IPS-20b (cell line): Measurements from ENCODE around the gene PTPRN2.

Experiments used
- H3K27ac ChIP-seq: one replicate; pipeline ENCODE4 v1.5.1; 2013; ENCODE audit warnings: low read length
- H3K27me3 ChIP-seq: 2 replicates; pipeline ENCODE4 v1.6.1; 2013; ENCODE audit warnings: mild to moderate bottlenecking, low read length, inconsistent platforms; ENCODE audit not compliant: insufficient read depth
- H3K36me3 ChIP-seq: 2 replicates; pipeline ENCODE4 v1.6.1; 2013; ENCODE audit warnings: low read depth, mild to moderate bottlenecking, inconsistent platforms, low read length, moderate library complexity; ENCODE audit not compliant: insufficient read depth
- H3K4me1 ChIP-seq: 2 replicates; pipeline ENCODE4 v1.6.1; 2013; ENCODE audit warnings: mild to moderate bottlenecking, control low read depth, inconsistent platforms, low read length, moderate library complexity; ENCODE audit not compliant: insufficient read depth
- H3K4me3 ChIP-seq: 2 replicates; pipeline ENCODE4 v1.5.1; 2013; ENCODE audit warnings: mild to moderate bottlenecking, low read length, inconsistent platforms
- H3K9ac ChIP-seq: 2 replicates; pipeline ENCODE4 v1.6.1; 2013; ENCODE audit warnings: low read depth, mild to moderate bottlenecking, inconsistent platforms, low read length, moderate library complexity
- H3K9me3 ChIP-seq: 2 replicates; pipeline ENCODE4 v1.6.1; 2013; ENCODE audit warnings: mild to moderate bottlenecking, low read depth, low read length, inconsistent platforms; ENCODE audit not compliant: insufficient read depth

The PTPRN2 gene

GRCh38 chr7:157997080-157997440 lies 590.6 kb downstream of the PTPRN2 start:
- Histone ChIP-seq H3K9ac (no peak overlapping the region), H3K4me3 (no peak overlapping the region), H3K27ac (no peak overlapping the region), H3K36me3 (no peaks in the 10 kb centered on the region), H3K9me3 (peaks cover 45% of the 10 kb centered on the region), H3K4me1 (no peaks in the 10 kb centered on the region), H3K27me3 (no peaks in the 10 kb centered on the region)

- H3K9ac ChIP-seq = no peak overlapping the region
Measured at GRCh38 chr7:157996359-157997079, 591.1 kb downstream of the PTPRN2 start.

GRCh38 chr7:157995815-157996214 lies 591.8 kb downstream of the PTPRN2 start:
- Histone ChIP-seq H3K36me3 (no peaks in the 10 kb centered on the region), H3K4me1 (no peaks in the 10 kb centered on the region), H3K27me3 (no peaks in the 10 kb centered on the region), H3K27ac (no peak overlapping the region), H3K4me3 (no peak overlapping the region; the same call in 1 of the 2 replicates), H3K9me3 (peaks cover 49% of the 10 kb centered on the region), H3K9ac (no peak overlapping the region)

More at GRCh38 chr7:157996359-157997079, 591.1 kb downstream of the PTPRN2 start:
- Histone ChIP-seq H3K4me1 (no peaks in the 10 kb centered on the region), H3K9me3 (peaks cover 44% of the 10 kb centered on the region), H3K4me3 (no peak overlapping the region), H3K27me3 (no peaks in the 10 kb centered on the region), H3K36me3 (no peaks in the 10 kb centered on the region), H3K27ac (no peak overlapping the region)

- Histone ChIP-seq H3K36me3 (no peaks in the 10 kb centered on the region), H3K4me3 (no peak overlapping the region), H3K27ac (no peak overlapping the region), H3K27me3 (no peaks in the 10 kb centered on the region), H3K9me3 (peaks cover 47% of the 10 kb centered on the region), H3K4me1 (no peaks in the 10 kb centered on the region), H3K9ac (no peak overlapping the region)
Measured at GRCh38 chr7:157994319-157994718, 593.3 kb downstream of the PTPRN2 start.

- no peaks in the 10 kb centered on the region for H3K36me3 ChIP-seq
- no peaks in the 10 kb centered on the region for H3K4me1 ChIP-seq
- H3K27me3 ChIP-seq = no peaks in the 10 kb centered on the region
- H3K4me3 ChIP-seq = no peak overlapping the region
- H3K27ac ChIP-seq = no peak overlapping the region
- H3K9me3 ChIP-seq = peaks cover 45% of the 10 kb centered on the region
- no peak overlapping the region for H3K9ac ChIP-seq
Measured at GRCh38 chr7:157993406-157994105, 594.1 kb downstream of the PTPRN2 start.

GRCh38 chr7:157992511-157993160 lies 595.0 kb downstream of the PTPRN2 start:
- Histone ChIP-seq H3K4me3 (no peak overlapping the region), H3K27me3 (no peaks in the 10 kb centered on the region), H3K4me1 (no peaks in the 10 kb centered on the region)

GRCh38 chr7:157991761-157992160 lies 595.9 kb downstream of the PTPRN2 start:
- H3K27me3 ChIP-seq = no peaks in the 10 kb centered on the region
- no peaks in the 10 kb centered on the region for H3K36me3 ChIP-seq
- H3K9ac ChIP-seq = no peak overlapping the region
- peaks cover 61% of the 10 kb centered on the region for H3K9me3 ChIP-seq
- H3K27ac ChIP-seq = no peak overlapping the region
- no peaks in the 10 kb centered on the region for H3K4me1 ChIP-seq
- no peak overlapping the region for H3K4me3 ChIP-seq

More at GRCh38 chr7:157992511-157993160, 595.0 kb downstream of the PTPRN2 start:
- no peak overlapping the region for H3K9ac ChIP-seq
- H3K36me3 ChIP-seq = no peaks in the 10 kb centered on the region
- no peak overlapping the region for H3K27ac ChIP-seq
- peaks cover 54% of the 10 kb centered on the region for H3K9me3 ChIP-seq

GRCh38 chr7:157991351-157991750 lies 596.3 kb downstream of the PTPRN2 start:
- no peak overlapping the region for H3K27ac ChIP-seq
- no peak overlapping the region for H3K9ac ChIP-seq
- peaks cover 59% of the 10 kb centered on the region for H3K9me3 ChIP-seq
- no peaks in the 10 kb centered on the region for H3K4me1 ChIP-seq
- no peaks in the 10 kb centered on the region for H3K27me3 ChIP-seq
- H3K36me3 ChIP-seq = no peaks in the 10 kb centered on the region
- no peak overlapping the region for H3K4me3 ChIP-seq

GRCh38 chr7:157990881-157991250 lies 596.8 kb downstream of the PTPRN2 start:
- Histone ChIP-seq H3K27ac (no peak overlapping the region), H3K4me3 (no peak overlapping the region)

GRCh38 chr7:157990226-157990880 lies 597.3 kb downstream of the PTPRN2 start:
- H3K9me3 ChIP-seq = peaks cover 57% of the 10 kb centered on the region

More at GRCh38 chr7:157990881-157991250, 596.8 kb downstream of the PTPRN2 start:
- H3K9ac ChIP-seq = no peak overlapping the region
- no peaks in the 10 kb centered on the region for H3K4me1 ChIP-seq
- H3K36me3 ChIP-seq = no peaks in the 10 kb centered on the region
- H3K9me3 ChIP-seq = peaks cover 59% of the 10 kb centered on the region
- H3K27me3 ChIP-seq = no peaks in the 10 kb centered on the region

GRCh38 chr7:157989589-157989988 lies 598.0 kb downstream of the PTPRN2 start:
- H3K36me3 ChIP-seq = no peaks in the 10 kb centered on the region
- no peaks in the 10 kb centered on the region for H3K27me3 ChIP-seq
- no peak overlapping the region for H3K9ac ChIP-seq
- H3K4me1 ChIP-seq = no peaks in the 10 kb centered on the region
- H3K27ac ChIP-seq = no peak overlapping the region
- H3K9me3 ChIP-seq = peaks cover 58% of the 10 kb centered on the region
- H3K4me3 ChIP-seq = no peak overlapping the region

More at GRCh38 chr7:157990226-157990880, 597.3 kb downstream of the PTPRN2 start:
- no peak overlapping the region for H3K4me3 ChIP-seq
- H3K9ac ChIP-seq = no peak overlapping the region
- H3K27me3 ChIP-seq = no peaks in the 10 kb centered on the region
- no peak overlapping the region for H3K27ac ChIP-seq
- no peaks in the 10 kb centered on the region for H3K4me1 ChIP-seq
- no peaks in the 10 kb centered on the region for H3K36me3 ChIP-seq
